Subcutaneous abdominal adipose tissue (tissue), 5 donors: ENCODE measurements around the gene CPA2.
"Not testable (repeated sequence)": the region's sequence is repeated elsewhere in the genome, so short reads cannot be mapped to it uniquely, and the experiment has no call there.

Experiments used
- H3K27ac ChIP-seq: one replicate; pipeline ENCODE4 v1.7.0; 2013; ENCODE audit warnings: low read depth, mild to moderate bottlenecking, inconsistent platforms, low read length, moderate library complexity
- H3K27me3 ChIP-seq, 5 donors: one replicate each; pipeline ENCODE4 v1.7.0; 2013; ENCODE audit warnings: low read length in 5 of 5, inconsistent platforms in 1 of 5; ENCODE audit not compliant: control insufficient read depth in 5 of 5, insufficient read depth in 4 of 5
- H3K36me3 ChIP-seq, 5 donors: one replicate each; pipeline ENCODE4 v1.7.0; 2013; ENCODE audit warnings: low read length in 5 of 5; ENCODE audit not compliant: control insufficient read depth in 5 of 5, insufficient read depth in 5 of 5
- H3K4me1 ChIP-seq, 5 donors: one replicate each; pipeline ENCODE4 v1.7.0; 2013; ENCODE audit warnings: low read length in 5 of 5, mild to moderate bottlenecking in 3 of 5, moderate library complexity in 1 of 5; ENCODE audit not compliant: control insufficient read depth in 5 of 5, insufficient read depth in 5 of 5
- H3K4me3 ChIP-seq, 5 donors: one replicate each; pipeline ENCODE4 v1.7.0; 2013; ENCODE audit warnings: low read length in 5 of 5, low read depth in 1 of 5
- H3K9ac ChIP-seq, 5 donors: one replicate each; pipeline ENCODE4 v1.7.0; 2013; ENCODE audit warnings: low read length in 5 of 5, mild to moderate bottlenecking in 4 of 5, moderate library complexity in 3 of 5
- H3K9me3 ChIP-seq, 5 donors: one replicate each; pipeline ENCODE4 v1.7.0; 2013; ENCODE audit warnings: low read length in 5 of 5; ENCODE audit not compliant: control insufficient read depth in 5 of 5
- donor health status: healthy.
- donor health status: healthy.
- donor health status: healthy.
- donor health status: healthy.
- donor health status: healthy.

Gene CPA2

DNA sequence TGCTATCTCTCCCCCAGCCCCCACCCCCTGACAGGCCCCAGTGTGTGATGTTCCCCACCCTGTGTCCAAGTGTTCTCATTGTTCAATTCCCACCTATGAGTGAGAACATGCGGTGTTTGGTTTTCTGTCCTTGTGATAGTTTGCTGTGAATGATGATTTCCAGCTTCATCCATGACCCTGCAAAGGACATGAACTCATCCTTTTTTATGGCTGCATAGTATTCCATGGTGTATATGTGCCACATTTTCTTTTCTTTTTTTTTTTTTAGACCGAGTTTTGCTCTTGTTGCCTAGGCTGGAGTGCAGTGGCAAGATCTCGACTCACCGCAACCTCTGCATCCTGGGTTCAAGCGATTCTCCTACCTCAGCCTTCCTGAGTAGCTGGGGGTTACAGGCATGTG is 17.8 kb upstream of the CPA2 start:
- not testable (repeated sequence) for H3K4me1 ChIP-seq, H3K27ac ChIP-seq, H3K27me3 ChIP-seq, H3K9ac ChIP-seq, H3K4me3 ChIP-seq, H3K36me3 ChIP-seq, H3K9me3 ChIP-seq

GRCh38 chr7:130249626-130250025 is 17.0 kb upstream of the CPA2 start:
- H3K27me3 ChIP-seq, H3K27ac ChIP-seq, H3K4me3 ChIP-seq, H3K4me1 ChIP-seq, H3K36me3 ChIP-seq, H3K9ac ChIP-seq, H3K9me3 ChIP-seq: not testable (repeated sequence)

GRCh38 chr7:130254555-130254954 is 12.1 kb upstream of the CPA2 start:
- no peaks in the 10 kb centered on the region for H3K36me3 ChIP-seq
- no peak overlapping the region for H3K27ac ChIP-seq
- H3K4me1 ChIP-seq = no peaks in the 10 kb centered on the region
- no peaks in the 10 kb centered on the region for H3K27me3 ChIP-seq
- no peak overlapping the region for H3K4me3 ChIP-seq
- peaks cover 3 to 26% (median 21%) of the 10 kb centered on the region in 5 donors for H3K9me3 ChIP-seq
- H3K9ac ChIP-seq = no peak overlapping the region

DNA sequence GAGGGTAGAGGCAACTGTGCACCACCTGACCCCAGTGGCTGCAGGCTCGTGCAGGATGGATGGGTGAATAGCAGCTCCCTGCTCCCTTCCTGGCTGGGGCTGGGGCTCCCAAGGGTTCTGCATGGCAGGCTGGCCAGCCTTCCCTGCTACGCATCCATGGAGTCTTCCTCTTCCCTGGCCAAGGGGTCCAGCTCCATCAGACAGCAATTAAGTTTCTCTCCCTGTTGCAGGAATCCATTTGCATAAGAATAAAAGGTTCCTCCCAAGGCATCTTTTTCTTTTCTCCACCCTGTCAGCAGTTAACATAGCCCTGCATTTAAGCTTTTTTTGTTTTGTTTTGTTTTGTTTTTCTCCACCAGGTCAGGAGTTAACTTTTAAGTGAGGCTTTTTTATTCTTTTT is 10.0 kb upstream of the CPA2 start:
- Histone ChIP-seq H3K36me3 (no peaks in the 10 kb centered on the region), H3K4me3 (no peak overlapping the region), H3K4me1 (peaks cover 0 to 2% (median 0%) of the 10 kb centered on the region in 5 donors), H3K27ac (no peak overlapping the region), H3K27me3 (no peaks in the 10 kb centered on the region), H3K9ac (no peak overlapping the region), H3K9me3 (peaks cover 8 to 42% (median 30%) of the 10 kb centered on the region in 5 donors)

- Histone ChIP-seq H3K4me3 (no peak overlapping the region), H3K4me1 (peaks cover 4 to 15% (median 10%) of the 10 kb centered on the region in 5 donors), H3K27ac (no peak overlapping the region), H3K9ac (no peak overlapping the region), H3K27me3 (no peaks in the 10 kb centered on the region), H3K9me3 (peaks cover 8 to 42% (median 30%) of the 10 kb centered on the region in 5 donors), H3K36me3 (no peaks in the 10 kb centered on the region)
Observed at GRCh38 chr7:130258494-130259078, 8.1 kb upstream of the CPA2 start.

DNA sequence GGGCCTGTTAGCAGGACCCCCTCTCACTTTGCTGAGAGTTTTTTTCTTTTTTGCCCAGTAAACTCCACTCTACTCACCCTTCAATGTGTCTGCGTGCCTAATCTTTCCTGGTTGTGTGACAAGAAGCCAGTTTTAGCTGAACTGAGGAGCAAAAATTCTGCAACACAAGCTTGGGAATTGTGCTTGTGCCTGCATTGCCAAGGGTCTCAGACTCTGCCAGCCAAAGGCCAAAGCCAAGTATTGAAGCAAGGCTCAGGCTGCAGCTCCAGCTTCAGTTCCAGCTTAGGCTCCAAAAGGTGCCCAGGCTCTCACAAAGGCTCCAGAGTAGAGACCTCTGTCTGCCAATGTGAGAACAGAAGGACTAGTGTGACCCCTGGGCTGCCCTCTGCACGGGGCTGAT is 4.2 kb upstream of the CPA2 start:
- Histone ChIP-seq H3K36me3 (no peaks in the 10 kb centered on the region), H3K9ac (no peak overlapping the region), H3K9me3 (peaks cover 5 to 27% (median 18%) of the 10 kb centered on the region in 5 donors), H3K27me3 (no peaks in the 10 kb centered on the region), H3K4me3 (no peak overlapping the region), H3K4me1 (peaks cover 6 to 15% (median 10%) of the 10 kb centered on the region in 5 donors), H3K27ac (no peak overlapping the region)

DNA sequence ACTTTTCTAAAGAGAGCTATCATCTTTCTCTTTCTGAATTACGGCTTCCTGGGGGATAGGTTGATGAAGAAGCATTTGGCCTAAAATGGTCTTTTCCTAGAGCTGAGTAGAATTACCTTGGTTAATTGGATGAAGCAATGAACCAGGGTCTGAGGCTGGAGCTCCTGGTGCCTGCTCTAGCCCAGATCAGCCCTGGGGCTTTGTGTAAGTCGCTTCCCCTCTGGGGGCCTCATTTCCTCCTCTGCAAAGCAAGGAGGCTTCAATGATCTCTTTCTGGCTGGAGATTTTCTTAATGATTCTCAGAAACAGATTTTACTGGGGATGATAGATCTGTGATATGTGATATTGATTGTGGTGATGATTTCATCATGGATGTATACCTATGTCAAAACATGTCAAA is 3.5 kb upstream of the CPA2 start:
- Histone ChIP-seq H3K36me3 (no peaks in the 10 kb centered on the region), H3K27ac (no peak overlapping the region), H3K4me1 (peaks cover 6 to 15% (median 10%) of the 10 kb centered on the region in 5 donors), H3K9ac (no peak overlapping the region), H3K27me3 (no peaks in the 10 kb centered on the region), H3K4me3 (no peak overlapping the region), H3K9me3 (peaks cover under 1 to 23% (median 14%) of the 10 kb centered on the region in 5 donors)

DNA sequence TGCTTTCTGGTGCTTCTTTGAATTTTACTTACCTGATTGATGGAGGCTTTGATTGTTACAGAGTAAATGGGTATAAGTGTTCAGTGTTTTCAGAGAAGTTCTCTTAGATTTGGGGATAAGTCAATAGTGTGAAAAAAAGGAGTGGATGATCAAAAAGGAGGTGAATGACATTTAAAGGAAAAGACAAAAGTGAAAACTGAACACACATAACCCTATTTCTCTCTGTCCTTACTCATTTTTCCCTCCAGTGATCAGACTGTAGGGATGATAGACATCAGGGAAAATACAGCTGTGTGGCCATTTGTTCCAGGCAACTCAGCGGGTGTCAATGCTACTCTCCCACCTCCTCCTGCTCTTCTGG is 278 bp downstream of the CPA2 start:
- Histone ChIP-seq H3K27ac (no peak overlapping the region), H3K9me3 (no peaks in the 10 kb centered on the region), H3K4me1 (peaks cover 6 to 22% (median 18%) of the 10 kb centered on the region in 5 donors), H3K9ac (no peak overlapping the region), H3K27me3 (no peaks in the 10 kb centered on the region), H3K4me3 (no peak overlapping the region), H3K36me3 (no peaks in the 10 kb centered on the region)

DNA sequence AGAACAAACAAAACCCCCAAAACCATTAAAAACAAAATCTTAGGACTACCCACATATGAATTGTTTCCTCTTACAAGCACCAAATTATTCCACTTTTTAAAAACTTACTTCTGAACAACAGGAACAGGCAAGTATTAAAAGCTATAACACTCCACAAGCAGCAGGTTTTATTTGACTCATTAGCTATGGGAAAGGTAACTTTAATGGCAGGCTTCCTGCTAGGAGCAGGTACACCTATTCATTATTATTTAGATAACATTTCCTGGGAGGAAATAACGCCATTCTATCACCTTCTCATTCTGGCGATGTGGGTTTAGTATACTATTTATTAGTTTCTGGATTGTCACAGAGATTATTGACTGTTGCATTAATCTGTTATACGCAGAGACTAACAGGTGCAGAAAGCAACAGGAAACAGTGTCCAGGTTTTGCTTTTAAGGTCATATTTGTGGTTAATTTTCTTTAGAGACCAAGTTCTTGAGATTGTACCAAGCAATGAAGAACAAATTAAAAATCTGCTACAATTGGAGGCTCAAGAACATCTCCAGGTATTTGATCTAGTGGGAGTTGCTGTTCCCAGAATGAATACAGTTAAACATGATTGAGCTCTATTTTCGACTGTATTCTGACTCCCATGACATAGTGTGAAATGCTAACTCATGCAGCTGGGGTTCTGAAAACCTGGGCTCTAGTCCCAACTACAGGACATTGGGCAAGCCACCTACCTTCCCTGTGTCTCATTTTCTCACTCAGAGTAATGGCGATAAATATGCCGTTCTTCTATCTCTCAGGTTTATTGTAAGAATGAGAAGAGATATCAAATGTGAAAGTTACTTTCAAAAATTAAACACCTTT is 2.0 kb downstream of the CPA2 start:
- H3K27ac ChIP-seq = no peak overlapping the region
- no peaks in the 10 kb centered on the region for H3K9me3 ChIP-seq
- peaks cover 0 to 3% (median 0%) of the 10 kb centered on the region in 5 donors for H3K27me3 ChIP-seq
- no peak overlapping the region for H3K4me3 ChIP-seq
- H3K9ac ChIP-seq = no peak overlapping the region
- no peaks in the 10 kb centered on the region for H3K36me3 ChIP-seq
- H3K4me1 ChIP-seq = peaks cover 7 to 24% (median 20%) of the 10 kb centered on the region in 5 donors

DNA sequence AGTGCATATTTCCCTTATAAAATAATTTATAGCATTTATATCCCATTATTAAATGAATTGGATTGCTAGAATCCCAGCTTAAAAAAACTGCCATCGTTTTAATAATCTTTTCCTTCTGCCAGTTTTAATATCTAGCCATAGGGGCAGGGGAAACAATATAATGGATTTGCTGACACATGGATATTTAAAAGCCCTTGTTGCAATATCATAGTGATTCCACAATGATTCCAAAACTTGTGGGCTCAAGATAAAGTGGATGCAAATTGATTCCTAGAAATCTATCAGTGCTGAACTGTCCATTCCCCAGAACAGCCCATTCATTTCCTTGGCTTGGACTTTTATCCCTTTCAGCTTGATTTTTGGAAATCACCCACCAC is 2.6 kb downstream of the CPA2 start:
- no peak overlapping the region for H3K9ac ChIP-seq
- H3K27ac ChIP-seq = no peak overlapping the region
- no peak overlapping the region for H3K4me3 ChIP-seq
- H3K27me3 ChIP-seq = peaks cover 0 to 3% (median 0%) of the 10 kb centered on the region in 5 donors
- peaks cover 10 to 29% (median 25%) of the 10 kb centered on the region in 5 donors for H3K4me1 ChIP-seq
- no peaks in the 10 kb centered on the region for H3K9me3 ChIP-seq
- H3K36me3 ChIP-seq = no peaks in the 10 kb centered on the region
